Measurements from ENCODE around the gene MOCOS.
"Not testable (repeated sequence)": the region's sequence is repeated elsewhere in the genome, so short reads cannot be mapped to it uniquely, and the experiment has no call there.

MOCOS gene

DNA sequence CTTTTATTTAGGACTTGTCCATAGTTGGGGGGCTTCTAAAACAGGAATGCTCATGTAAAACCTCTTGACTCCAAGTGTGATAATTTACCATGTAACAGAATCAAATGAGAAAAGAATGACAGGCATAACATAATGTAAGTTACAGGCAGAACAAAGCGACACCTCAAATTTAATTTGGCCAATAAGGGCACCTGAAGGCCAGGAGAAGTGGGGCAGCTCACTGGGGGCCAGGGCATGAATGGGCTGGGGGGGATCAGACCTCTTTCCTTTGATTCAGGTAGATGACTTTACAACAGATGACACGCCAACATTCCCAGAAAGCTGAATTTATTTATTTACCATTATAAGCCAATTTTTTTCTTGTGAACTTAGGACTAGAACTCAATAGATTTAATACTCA is 14.5 kb downstream of the MOCOS start:
- DNase-seq, result no peak

GRCh38 chr18:36203360-36203895 is 16.1 kb downstream of the MOCOS start:
- no peak for DNase-seq

- DNase-seq, result no peak
These were observed 17.9 kb downstream of the MOCOS start for GRCh38 chr18:36205166-36205565.

GRCh38 chr18:36207303-36207702 is 20.0 kb downstream of the MOCOS start:
- no peak for DNase-seq

- not testable (repeated sequence) for DNase-seq
These were observed 20.7 kb downstream of the MOCOS start for GRCh38 chr18:36207969-36208368.

GRCh38 chr18:36211612-36212065 is 24.3 kb downstream of the MOCOS start:
- DNase-seq, result peak; percentile 57

GRCh38 chr18:36212301-36213171 is 25.2 kb downstream of the MOCOS start:
- no peak for DNase-seq

- no peak for DNase-seq
These were observed 27.5 kb downstream of the MOCOS start for GRCh38 chr18:36214811-36215210.

DNA sequence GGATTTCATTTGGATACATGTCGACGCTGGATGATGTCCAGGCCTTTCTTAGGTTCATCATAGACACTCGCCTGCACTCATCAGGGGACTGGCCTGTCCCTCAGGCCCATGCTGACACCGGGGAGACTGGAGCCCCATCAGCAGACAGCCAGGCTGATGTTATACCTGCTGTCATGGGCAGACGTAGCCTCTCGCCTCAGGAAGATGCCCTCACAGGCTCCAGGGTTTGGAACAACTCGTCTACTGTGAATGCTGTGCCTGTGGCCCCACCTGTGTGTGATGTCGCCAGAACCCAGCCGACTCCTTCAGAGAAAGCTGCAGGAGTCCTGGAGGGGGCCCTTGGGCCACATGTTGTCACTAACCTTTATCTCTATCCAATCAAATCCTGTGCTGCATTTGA is 28.3 kb downstream of the MOCOS start:
- DNase-seq, result no peak

DNA sequence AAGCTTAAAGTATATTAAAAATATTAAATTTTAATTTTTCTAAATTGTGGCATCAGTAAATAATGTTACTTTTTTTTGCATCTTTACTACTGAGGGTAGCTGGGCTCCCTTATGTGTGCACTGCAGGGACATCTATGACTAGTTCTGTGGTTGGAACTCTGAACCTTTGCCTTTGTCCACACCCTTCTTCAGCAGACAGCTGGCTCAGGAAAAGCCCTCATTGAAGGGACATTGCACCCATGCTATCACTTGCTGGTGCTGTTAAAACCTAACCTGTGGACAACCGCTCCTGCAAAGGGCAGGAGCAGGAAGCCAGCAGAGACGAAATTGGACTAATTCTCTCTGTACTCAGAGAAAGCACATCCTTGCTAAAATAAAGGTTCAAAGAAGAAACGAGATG is 30.1 kb downstream of the MOCOS start:
- no peak for DNase-seq

GRCh38 chr18:36229188-36229587 is 41.9 kb downstream of the MOCOS start:
- no peak for DNase-seq

GRCh38 chr18:36240510-36240909 is 53.2 kb downstream of the MOCOS start:
- DNase-seq, result not testable (repeated sequence)

GRCh38 chr18:36241831-36242230 is 54.5 kb downstream of the MOCOS start:
- DNase-seq, result no peak

DNA sequence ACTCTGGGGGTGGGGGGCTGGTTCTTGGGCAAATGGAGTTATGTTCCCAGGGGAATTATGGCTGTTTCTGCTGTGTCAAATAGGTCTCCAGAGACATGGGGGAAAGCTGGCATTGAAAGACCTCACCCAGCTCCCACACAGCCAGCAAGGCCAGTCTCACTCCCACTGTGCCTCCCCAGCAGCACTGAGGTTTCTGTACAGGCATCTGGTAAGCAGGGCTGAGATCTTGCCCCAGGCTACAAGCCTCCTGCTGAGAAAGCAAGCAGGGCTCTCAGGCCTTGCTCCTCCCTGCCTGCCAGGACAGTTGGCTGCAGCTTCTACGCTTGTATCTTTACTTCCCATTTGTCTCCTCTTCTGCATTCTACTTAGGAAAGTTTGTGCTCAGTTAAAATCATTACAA is 59.7 kb downstream of the MOCOS start:
- no peak for DNase-seq

DNA sequence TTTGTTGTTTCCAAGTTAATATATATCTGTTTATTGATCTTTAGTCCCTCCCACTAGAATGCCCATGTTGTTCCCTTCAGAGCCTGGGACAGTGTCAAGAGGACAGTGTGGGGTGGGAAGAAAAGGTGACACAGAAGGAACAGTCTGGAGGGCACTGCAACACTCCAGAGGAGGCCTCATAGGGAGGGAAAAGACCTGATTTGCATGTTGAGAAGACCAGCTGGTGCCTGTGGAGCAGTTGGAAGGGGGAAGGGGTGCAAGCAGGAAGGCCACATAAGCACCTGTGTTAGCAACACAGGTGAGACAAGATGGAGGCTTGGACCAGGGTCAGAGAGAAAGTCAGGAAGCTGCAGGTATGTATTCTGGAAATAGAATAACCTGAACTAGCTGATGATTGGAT is 62.1 kb downstream of the MOCOS start:
- no peak for DNase-seq

- DNase-seq, result no peak
These were observed 63.5 kb downstream of the MOCOS start for GRCh38 chr18:36250827-36251226.

DNA sequence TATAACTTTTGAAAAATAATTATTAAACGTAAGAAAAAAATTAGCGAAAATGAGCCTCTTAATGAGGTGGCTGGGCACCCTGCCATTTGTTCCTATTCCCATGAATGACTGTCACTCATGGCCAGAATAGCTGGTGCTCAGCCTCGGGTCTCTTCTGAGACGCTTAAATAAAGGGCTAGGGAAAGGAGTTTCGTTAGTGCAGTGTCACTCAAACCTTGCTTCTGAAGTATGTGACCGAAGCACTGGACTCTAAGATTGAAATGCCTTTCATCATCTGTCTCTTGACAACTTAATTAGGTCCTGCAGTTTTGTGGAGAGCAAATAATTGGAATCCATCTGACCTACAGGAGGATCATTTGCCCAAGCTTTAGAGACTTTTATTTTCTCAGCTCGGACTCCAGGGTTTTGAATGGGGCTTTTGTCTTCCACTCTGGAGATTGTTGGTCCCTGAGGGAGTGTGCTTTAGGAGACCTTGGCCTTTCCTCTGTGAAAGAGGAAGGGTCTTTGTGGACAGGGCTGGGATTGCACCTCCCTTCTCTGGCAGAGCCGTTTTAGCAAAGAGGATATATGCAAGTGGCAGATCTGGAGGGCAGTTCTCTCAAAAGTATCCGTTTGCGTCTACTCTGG is 67.9 kb downstream of the MOCOS start:
- no peak for DNase-seq

DNA sequence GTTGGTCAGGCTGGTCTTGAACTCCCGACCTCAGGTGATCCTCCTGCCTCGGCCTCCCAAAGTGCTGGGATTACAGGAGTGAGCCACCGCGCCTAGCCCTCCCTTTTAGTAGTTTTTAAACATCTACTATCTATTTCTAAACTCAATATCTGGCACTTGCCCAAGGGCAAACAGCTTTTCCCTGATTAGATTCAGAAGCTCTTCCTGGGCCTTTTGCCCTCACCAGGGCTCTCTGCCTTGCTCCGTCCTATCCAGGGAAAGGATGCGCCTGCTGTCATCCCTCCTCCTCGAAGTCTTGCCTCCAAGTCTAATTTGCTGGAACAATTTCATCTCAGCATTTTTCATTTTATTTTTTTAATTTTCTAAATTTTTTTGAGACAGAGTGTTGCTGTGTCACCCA is 68.8 kb downstream of the MOCOS start:
- DNase-seq, result no peak

- no peak for DNase-seq
These were observed 75.7 kb downstream of the MOCOS start for GRCh38 chr18:36262971-36263370.

- no peak for DNase-seq
These were observed 77.0 kb downstream of the MOCOS start for GRCh38 chr18:36264283-36264682.

DNA sequence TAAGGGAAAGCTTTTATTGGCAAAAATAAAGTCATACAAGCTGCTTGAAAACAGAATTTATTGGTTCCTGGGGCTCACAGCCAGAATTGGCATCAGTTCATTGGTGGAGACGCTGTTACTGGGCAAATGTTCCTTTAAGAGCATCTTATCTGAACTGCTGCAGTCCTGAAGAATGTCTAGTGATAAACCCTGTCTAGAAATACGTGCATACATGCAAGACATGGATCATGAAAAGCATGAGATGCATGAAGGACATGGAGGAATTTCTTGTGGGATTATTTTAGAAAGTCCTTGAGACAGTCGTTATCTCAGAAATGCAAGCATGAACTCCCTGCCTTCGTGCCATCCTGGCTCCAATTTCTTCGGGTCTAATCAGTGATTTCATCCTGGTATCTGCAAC is 77.7 kb downstream of the MOCOS start:
- no peak for DNase-seq

DNA sequence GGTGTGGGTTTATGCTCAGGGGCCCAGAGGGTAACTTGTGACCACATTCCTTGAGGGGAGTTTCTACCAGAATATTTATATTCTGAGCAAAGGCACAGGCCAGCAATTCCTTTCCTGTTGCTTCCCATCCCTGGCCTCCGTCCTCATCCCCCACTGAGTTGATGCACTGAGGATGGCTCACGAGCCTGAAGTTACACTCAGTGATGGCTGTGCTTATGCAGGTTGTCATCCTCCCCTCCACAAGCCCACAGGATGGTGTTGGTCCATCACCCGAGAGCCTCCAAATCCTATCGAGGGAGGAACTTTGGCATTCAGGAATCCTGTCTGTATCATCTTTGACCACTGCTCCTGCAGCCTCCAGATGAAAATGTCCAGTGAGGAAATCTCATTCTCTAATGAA is 81.9 kb downstream of the MOCOS start:
- no peak for DNase-seq

GRCh38 chr18:36271153-36271552 is 83.9 kb downstream of the MOCOS start:
- DNase-seq, result no peak

GRCh38 chr18:36273347-36273746 is 86.0 kb downstream of the MOCOS start:
- DNase-seq, result no peak

Measured in fibroblast of skin of right quadriceps (primary cell).